Measurements from ENCODE around the gene SCFD2.

DNA sequence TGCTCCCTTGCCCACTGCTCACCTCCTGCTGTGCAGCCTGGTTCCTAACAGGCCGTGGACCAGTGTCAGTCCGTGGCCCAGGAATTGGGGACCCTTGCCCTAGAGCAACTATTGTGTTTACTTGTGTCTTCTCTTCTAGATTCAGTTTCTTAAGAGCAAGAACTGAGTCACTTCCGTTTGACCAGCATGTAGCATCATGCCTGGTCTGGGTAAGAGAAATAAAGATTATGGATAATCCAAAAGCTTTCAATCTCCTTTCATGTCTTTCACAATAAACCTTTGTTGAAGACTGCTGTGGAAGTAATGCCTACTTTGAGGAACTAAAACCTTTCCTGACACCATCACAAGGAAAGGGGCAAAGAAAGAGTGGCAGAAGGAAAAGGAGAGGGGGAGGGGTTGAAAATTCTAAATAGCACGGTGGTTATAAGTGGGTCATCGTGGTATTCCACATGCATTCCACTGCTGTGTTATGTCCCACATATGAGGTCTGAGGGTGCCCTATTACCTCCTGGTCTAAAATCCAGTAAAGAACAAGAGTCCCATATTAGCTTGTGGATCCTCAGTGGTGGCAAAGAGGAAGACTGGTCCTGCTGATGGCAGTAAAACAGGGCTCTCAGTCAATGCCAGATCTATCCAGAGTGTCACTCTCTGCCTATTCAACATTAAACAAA is 370.4 kb downstream of the SCFD2 start:
- TF ChIP-seq, protein P1, sequence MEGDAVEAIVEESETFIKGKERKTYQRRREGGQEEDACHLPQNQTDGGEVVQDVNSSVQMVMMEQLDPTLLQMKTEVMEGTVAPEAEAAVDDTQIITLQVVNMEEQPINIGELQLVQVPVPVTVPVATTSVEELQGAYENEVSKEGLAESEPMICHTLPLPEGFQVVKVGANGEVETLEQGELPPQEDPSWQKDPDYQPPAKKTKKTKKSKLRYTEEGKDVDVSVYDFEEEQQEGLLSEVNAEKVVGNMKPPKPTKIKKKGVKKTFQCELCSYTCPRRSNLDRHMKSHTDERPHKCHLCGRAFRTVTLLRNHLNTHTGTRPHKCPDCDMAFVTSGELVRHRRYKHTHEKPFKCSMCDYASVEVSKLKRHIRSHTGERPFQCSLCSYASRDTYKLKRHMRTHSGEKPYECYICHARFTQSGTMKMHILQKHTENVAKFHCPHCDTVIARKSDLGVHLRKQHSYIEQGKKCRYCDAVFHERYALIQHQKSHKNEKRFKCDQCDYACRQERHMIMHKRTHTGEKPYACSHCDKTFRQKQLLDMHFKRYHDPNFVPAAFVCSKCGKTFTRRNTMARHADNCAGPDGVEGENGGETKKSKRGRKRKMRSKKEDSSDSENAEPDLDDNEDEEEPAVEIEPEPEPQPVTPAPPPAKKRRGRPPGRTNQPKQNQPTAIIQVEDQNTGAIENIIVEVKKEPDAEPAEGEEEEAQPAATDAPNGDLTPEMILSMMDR (IDR thresholded peaks at IDR 0.05): no peak
- TF ChIP-seq, protein P2, sequence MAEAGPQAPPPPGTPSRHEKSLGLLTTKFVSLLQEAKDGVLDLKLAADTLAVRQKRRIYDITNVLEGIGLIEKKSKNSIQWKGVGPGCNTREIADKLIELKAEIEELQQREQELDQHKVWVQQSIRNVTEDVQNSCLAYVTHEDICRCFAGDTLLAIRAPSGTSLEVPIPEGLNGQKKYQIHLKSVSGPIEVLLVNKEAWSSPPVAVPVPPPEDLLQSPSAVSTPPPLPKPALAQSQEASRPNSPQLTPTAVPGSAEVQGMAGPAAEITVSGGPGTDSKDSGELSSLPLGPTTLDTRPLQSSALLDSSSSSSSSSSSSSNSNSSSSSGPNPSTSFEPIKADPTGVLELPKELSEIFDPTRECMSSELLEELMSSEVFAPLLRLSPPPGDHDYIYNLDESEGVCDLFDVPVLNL (CRISPR knock-in tag; IDR thresholded peaks at IDR 0.05; ENCODE audit: borderline replicate concordance, low read depth): no peak
- TF ChIP-seq, protein P3, sequence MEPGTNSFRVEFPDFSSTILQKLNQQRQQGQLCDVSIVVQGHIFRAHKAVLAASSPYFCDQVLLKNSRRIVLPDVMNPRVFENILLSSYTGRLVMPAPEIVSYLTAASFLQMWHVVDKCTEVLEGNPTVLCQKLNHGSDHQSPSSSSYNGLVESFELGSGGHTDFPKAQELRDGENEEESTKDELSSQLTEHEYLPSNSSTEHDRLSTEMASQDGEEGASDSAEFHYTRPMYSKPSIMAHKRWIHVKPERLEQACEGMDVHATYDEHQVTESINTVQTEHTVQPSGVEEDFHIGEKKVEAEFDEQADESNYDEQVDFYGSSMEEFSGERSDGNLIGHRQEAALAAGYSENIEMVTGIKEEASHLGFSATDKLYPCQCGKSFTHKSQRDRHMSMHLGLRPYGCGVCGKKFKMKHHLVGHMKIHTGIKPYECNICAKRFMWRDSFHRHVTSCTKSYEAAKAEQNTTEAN (CRISPR knock-in tag; IDR thresholded peaks at IDR 0.05): no peak
- no peak for TF ChIP-seq ZNF263 (CRISPR knock-in tag; IDR thresholded peaks at IDR 0.05; ENCODE audit: low read depth)
- TF ChIP-seq, protein P4, sequence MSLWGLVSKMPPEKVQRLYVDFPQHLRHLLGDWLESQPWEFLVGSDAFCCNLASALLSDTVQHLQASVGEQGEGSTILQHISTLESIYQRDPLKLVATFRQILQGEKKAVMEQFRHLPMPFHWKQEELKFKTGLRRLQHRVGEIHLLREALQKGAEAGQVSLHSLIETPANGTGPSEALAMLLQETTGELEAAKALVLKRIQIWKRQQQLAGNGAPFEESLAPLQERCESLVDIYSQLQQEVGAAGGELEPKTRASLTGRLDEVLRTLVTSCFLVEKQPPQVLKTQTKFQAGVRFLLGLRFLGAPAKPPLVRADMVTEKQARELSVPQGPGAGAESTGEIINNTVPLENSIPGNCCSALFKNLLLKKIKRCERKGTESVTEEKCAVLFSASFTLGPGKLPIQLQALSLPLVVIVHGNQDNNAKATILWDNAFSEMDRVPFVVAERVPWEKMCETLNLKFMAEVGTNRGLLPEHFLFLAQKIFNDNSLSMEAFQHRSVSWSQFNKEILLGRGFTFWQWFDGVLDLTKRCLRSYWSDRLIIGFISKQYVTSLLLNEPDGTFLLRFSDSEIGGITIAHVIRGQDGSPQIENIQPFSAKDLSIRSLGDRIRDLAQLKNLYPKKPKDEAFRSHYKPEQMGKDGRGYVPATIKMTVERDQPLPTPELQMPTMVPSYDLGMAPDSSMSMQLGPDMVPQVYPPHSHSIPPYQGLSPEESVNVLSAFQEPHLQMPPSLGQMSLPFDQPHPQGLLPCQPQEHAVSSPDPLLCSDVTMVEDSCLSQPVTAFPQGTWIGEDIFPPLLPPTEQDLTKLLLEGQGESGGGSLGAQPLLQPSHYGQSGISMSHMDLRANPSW (CRISPR knock-in tag; conservative IDR thresholded peaks at IDR 0.05; ENCODE audit: low read depth): no peak
- TF ChIP-seq, protein P5, sequence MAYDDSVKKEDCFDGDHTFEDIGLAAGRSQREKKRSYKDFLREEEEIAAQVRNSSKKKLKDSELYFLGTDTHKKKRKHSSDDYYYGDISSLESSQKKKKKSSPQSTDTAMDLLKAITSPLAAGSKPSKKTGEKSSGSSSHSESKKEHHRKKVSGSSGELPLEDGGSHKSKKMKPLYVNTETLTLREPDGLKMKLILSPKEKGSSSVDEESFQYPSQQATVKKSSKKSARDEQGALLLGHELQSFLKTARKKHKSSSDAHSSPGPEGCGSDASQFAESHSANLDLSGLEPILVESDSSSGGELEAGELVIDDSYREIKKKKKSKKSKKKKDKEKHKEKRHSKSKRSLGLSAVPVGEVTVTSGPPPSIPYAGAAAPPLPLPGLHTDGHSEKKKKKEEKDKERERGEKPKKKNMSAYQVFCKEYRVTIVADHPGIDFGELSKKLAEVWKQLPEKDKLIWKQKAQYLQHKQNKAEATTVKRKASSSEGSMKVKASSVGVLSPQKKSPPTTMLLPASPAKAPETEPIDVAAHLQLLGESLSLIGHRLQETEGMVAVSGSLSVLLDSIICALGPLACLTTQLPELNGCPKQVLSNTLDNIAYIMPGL (CRISPR knock-in tag; IDR thresholded peaks at IDR 0.05): no peak
- TF ChIP-seq, protein P6, sequence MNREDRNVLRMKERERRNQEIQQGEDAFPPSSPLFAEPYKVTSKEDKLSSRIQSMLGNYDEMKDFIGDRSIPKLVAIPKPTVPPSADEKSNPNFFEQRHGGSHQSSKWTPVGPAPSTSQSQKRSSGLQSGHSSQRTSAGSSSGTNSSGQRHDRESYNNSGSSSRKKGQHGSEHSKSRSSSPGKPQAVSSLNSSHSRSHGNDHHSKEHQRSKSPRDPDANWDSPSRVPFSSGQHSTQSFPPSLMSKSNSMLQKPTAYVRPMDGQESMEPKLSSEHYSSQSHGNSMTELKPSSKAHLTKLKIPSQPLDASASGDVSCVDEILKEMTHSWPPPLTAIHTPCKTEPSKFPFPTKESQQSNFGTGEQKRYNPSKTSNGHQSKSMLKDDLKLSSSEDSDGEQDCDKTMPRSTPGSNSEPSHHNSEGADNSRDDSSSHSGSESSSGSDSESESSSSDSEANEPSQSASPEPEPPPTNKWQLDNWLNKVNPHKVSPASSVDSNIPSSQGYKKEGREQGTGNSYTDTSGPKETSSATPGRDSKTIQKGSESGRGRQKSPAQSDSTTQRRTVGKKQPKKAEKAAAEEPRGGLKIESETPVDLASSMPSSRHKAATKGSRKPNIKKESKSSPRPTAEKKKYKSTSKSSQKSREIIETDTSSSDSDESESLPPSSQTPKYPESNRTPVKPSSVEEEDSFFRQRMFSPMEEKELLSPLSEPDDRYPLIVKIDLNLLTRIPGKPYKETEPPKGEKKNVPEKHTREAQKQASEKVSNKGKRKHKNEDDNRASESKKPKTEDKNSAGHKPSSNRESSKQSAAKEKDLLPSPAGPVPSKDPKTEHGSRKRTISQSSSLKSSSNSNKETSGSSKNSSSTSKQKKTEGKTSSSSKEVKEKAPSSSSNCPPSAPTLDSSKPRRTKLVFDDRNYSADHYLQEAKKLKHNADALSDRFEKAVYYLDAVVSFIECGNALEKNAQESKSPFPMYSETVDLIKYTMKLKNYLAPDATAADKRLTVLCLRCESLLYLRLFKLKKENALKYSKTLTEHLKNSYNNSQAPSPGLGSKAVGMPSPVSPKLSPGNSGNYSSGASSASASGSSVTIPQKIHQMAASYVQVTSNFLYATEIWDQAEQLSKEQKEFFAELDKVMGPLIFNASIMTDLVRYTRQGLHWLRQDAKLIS (CRISPR knock-in tag; IDR thresholded peaks at IDR 0.05; ENCODE audit: borderline replicate concordance): no peak
- TF ChIP-seq, protein P7, sequence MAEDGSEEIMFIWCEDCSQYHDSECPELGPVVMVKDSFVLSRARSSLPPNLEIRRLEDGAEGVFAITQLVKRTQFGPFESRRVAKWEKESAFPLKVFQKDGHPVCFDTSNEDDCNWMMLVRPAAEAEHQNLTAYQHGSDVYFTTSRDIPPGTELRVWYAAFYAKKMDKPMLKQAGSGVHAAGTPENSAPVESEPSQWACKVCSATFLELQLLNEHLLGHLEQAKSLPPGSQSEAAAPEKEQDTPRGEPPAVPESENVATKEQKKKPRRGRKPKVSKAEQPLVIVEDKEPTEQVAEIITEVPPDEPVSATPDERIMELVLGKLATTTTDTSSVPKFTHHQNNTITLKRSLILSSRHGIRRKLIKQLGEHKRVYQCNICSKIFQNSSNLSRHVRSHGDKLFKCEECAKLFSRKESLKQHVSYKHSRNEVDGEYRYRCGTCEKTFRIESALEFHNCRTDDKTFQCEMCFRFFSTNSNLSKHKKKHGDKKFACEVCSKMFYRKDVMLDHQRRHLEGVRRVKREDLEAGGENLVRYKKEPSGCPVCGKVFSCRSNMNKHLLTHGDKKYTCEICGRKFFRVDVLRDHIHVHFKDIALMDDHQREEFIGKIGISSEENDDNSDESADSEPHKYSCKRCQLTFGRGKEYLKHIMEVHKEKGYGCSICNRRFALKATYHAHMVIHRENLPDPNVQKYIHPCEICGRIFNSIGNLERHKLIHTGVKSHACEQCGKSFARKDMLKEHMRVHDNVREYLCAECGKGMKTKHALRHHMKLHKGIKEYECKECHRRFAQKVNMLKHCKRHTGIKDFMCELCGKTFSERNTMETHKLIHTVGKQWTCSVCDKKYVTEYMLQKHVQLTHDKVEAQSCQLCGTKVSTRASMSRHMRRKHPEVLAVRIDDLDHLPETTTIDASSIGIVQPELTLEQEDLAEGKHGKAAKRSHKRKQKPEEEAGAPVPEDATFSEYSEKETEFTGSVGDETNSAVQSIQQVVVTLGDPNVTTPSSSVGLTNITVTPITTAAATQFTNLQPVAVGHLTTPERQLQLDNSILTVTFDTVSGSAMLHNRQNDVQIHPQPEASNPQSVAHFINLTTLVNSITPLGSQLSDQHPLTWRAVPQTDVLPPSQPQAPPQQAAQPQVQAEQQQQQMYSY (CRISPR knock-in tag; IDR thresholded peaks at IDR 0.05): no peak
- no peak for TF ChIP-seq JUN (CRISPR knock-in tag; IDR thresholded peaks at IDR 0.05)
- no peak for TF ChIP-seq GABPB1 (CRISPR knock-in tag; IDR thresholded peaks at IDR 0.05)
- no peak for TF ChIP-seq RORB (CRISPR knock-in tag; IDR thresholded peaks at IDR 0.05)
- TF ChIP-seq CREM (CRISPR knock-in tag; IDR thresholded peaks at IDR 0.05): no peak
- TF ChIP-seq ZNF121 (CRISPR knock-in tag; IDR thresholded peaks at IDR 0.05): no peak

All from WTC11 (cell line).